HEK293T (cell line): ENCODE results near the gene KLHL29.

Source experiments
- CTCF ChIA-PET: fragments of 350-600 bp; formaldehyde crosslinking; extraction: SDS; loops from one replicate; lab custom pipeline; 2021; ENCODE audit warnings: antibody characterized with exemption, inconsistent platforms; lab: Yijun Ruan, JAX
- POLR2A ChIA-PET: fragments of 350-600 bp; formaldehyde crosslinking; extraction: SDS; loops from one replicate; lab custom pipeline; 2020; ENCODE audit warnings: antibody characterized with exemption, inconsistent platforms; lab: Yijun Ruan, JAX
- DNase-seq: peaks from one replicate; pipeline ENCODE4 v3.0.0; 2012; ENCODE audit warnings: mixed read lengths; ENCODE audit errors: extremely low spot score
- ARNT ChIP-seq: fragments of 450-650 bp; IDR thresholded peaks from 2 replicates; pipeline ENCODE4 v1.6.1; 2017; ENCODE audit warnings: mild to moderate bottlenecking
- BHLHE40 ChIP-seq: fragments of 450-650 bp; IDR thresholded peaks from 2 replicates; pipeline ENCODE4 v1.6.1; 2016; ENCODE audit warnings: mild to moderate bottlenecking, moderate library complexity, borderline replicate concordance
- CTBP1 ChIP-seq: fragments of 450-650 bp; IDR thresholded peaks from 2 replicates; pipeline ENCODE4 v1.6.1; 2016; ENCODE audit warnings: borderline replicate concordance
- ELF4 ChIP-seq: fragments of 450-650 bp; IDR thresholded peaks from 2 replicates; pipeline ENCODE4 v1.6.1; 2017; ENCODE audit warnings: antibody characterized with exemption
- FOXA1 ChIP-seq: fragments of 450-650 bp; IDR thresholded peaks from 2 replicates; pipeline ENCODE4 v1.6.1; 2016; ENCODE audit warnings: mild to moderate bottlenecking
- FOXK2 ChIP-seq: fragments of 450-650 bp; IDR thresholded peaks from 2 replicates; pipeline ENCODE4 v1.6.1; 2016; ENCODE audit warnings: mild to moderate bottlenecking
- FOXM1 ChIP-seq: fragments of 450-650 bp; IDR thresholded peaks from 2 replicates; pipeline ENCODE4 v1.6.1; 2017; ENCODE audit warnings: mild to moderate bottlenecking, borderline replicate concordance
- HDGF ChIP-seq: fragments of 450-650 bp; IDR thresholded peaks from 2 replicates; pipeline ENCODE4 v1.6.1; 2017; ENCODE audit warnings: antibody characterized with exemption, borderline replicate concordance
- L3MBTL2 ChIP-seq: fragments of 450-650 bp; conservative IDR thresholded peaks from 2 replicates; pipeline ENCODE4 v1.6.1; 2016; ENCODE audit warnings: mild to moderate bottlenecking
- LEF1 ChIP-seq: fragments of 450-650 bp; IDR thresholded peaks from 2 replicates; pipeline ENCODE4 v1.6.1; 2017; ENCODE audit warnings: mild to moderate bottlenecking, borderline replicate concordance
- NFRKB ChIP-seq: fragments of 450-650 bp; IDR thresholded peaks from 2 replicates; pipeline ENCODE4 v1.6.1; 2016; ENCODE audit warnings: mild to moderate bottlenecking, moderate library complexity
- PKNOX1 ChIP-seq: fragments of 450-650 bp; IDR thresholded peaks from 2 replicates; pipeline ENCODE4 v1.6.1; 2016
- SP1 ChIP-seq: fragments of 450-650 bp; IDR thresholded peaks from 2 replicates; pipeline ENCODE4 v1.6.1; 2017
- SUZ12 ChIP-seq: fragments of 450-650 bp; IDR thresholded peaks from 2 replicates; pipeline ENCODE4 v1.6.1; 2016; ENCODE audit warnings: mild to moderate bottlenecking
- TARDBP ChIP-seq: fragments of 450-650 bp; IDR thresholded peaks from 2 replicates; pipeline ENCODE4 v1.6.1; 2016
- ZNF384 ChIP-seq: fragments of 450-650 bp; IDR thresholded peaks from 2 replicates; pipeline ENCODE4 v1.6.1; 2016

KLHL29 gene

GRCh38 chr2:23660237-23660636 lies 275.3 kb downstream of the KLHL29 start:
- POLR2A ChIA-PET: no interaction called here
- CTCF ChIA-PET: no interaction called here
- no peak for TF ChIP-seq SP1
- TF ChIP-seq BHLHE40: no peak
- TF ChIP-seq L3MBTL2: no peak
- no peak for TF ChIP-seq SUZ12
- no peak for TF ChIP-seq HDGF
- TF ChIP-seq FOXK2: no peak
- no peak for DNase-seq

GRCh38 chr2:23661276-23662050 lies 276.5 kb downstream of the KLHL29 start:
- CTCF ChIA-PET: no interaction called here
- POLR2A ChIA-PET: no interaction called here
- DNase-seq: no peak
- TF ChIP-seq FOXA1 (no peak), SP1 (no peak), NFRKB (no peak), ZNF384 (no peak), FOXM1 (no peak), PKNOX1 (no peak), BHLHE40 (no peak), TARDBP (no peak), LEF1 (no peak)

- POLR2A ChIA-PET: no interaction called here
- DNase-seq: no peak
- CTCF ChIA-PET: no interaction called here
- TF ChIP-seq SP1 (no peak), PKNOX1 (no peak), ARNT (no peak), HDGF (no peak)
These were observed 277.5 kb downstream of the KLHL29 start for GRCh38 chr2:23662466-23662865.

DNA sequence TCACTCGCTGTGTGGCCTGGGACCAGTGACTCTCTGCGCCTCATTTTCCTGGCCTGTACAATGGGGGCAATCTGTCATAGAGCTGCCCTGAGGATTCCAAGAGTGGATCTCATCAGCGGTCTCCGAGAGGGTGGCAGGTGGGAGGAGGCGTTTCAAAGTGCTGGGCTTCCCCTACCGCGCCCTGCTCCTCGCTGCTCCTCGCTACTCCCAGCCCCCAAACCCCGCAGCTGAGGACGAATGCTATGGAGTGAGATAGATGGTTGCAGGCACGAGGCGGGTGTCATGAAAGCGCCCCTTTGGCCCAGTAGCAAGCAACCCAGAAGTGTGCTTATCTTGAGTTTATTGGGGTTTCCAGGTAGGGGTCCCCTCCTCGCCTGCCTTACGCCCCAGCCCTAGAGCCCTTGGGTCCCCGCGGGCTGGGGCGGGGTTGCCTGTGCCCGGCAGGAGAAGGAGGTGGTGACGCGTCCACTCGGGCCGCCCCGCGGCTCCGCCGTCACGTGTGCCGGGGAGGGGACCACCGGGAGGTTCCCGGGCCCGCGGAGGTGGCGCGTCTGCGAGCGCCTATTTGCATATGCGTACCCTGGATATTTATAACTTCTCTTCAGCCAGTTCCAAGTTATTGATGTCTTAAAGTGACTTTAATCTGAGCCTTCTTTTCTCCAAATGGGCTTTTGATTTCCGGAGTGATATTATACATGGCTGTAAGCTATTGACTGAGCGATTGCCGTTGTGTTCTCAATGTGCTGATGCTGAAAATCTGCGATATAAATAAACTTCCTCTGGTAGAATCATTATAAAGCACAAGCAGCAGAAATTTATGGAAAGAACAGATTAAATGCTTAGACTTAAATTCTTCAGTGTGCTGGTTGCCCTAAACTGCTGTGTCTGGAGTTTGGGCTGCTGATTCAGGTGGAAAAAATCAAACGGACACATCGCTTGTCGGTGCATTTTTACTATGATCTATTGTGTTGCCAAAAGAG lies 278.3 kb downstream of the KLHL29 start:
- ChIA-PET POLR2A (no interaction called here), CTCF (no interaction called here)
- TF ChIP-seq HDGF (no peak), FOXA1 (no peak), ARNT (no peak), ZNF384 (no peak), FOXM1 (no peak), PKNOX1 (no peak), FOXK2 (no peak), BHLHE40 (no peak), TARDBP (no peak), SUZ12 (no peak), ELF4 (no peak), NFRKB (no peak), LEF1 (no peak), L3MBTL2 (no peak), SP1 (no peak), CTBP1 (no peak)

GRCh38 chr2:23664066-23664788 lies 279.2 kb downstream of the KLHL29 start:
- DNase-seq: no peak
- ChIA-PET CTCF (no interaction called here), POLR2A (no interaction called here)

More for the DNA sequence above, 278.3 kb downstream of the KLHL29 start:
- DNase-seq: no peak

More at GRCh38 chr2:23664066-23664788, 279.2 kb downstream of the KLHL29 start:
- TF ChIP-seq PKNOX1 (peak; percentile 61), BHLHE40 (no peak), ARNT (no peak), L3MBTL2 (no peak), LEF1 (no peak), TARDBP (no peak), FOXK2 (no peak), HDGF (no peak), SP1 (no peak)
